Choroid plexus epithelial cell (primary cell): ENCODE data around the gene ARHGEF12.
"Not testable (repeated sequence)": the region's sequence is repeated elsewhere in the genome, so short reads cannot be mapped to it uniquely, and the experiment has no call there.

Experiments used
- DNase-seq: peaks from one replicate; pipeline ENCODE4 v3.0.0-alpha.2; 2010; ENCODE audit warnings: low read depth
- H3K4me3 ChIP-seq: 2 replicates; pipeline ENCODE4 v1.5.1; 2011; ENCODE audit warnings: low read depth, mild to moderate bottlenecking, control low read depth, low read length, moderate library complexity
- CTCF ChIP-seq: conservative IDR thresholded peaks from 2 replicates; pipeline ENCODE4 v1.5.1; 2011; ENCODE audit warnings: low read depth, mild to moderate bottlenecking, control low read depth, inconsistent platforms, low read length, moderate library complexity

Gene ARHGEF12

GRCh38 chr11:120499088-120499487 lies 162.9 kb downstream of the ARHGEF12 start:
- TF ChIP-seq CTCF = no peak
- H3K4me3 ChIP-seq = no peak overlapping the region
- DNase-seq = no peak

- no peak for TF ChIP-seq CTCF
- H3K4me3 ChIP-seq = no peak overlapping the region
- DNase-seq = no peak
These were observed 163.6 kb downstream of the ARHGEF12 start for GRCh38 chr11:120499859-120500258.

- no peak overlapping the region for H3K4me3 ChIP-seq
- DNase-seq = no peak
- no peak for TF ChIP-seq CTCF
These were observed 164.3 kb downstream of the ARHGEF12 start for GRCh38 chr11:120500414-120501071.

- no peak overlapping the region for H3K4me3 ChIP-seq
- no peak for DNase-seq
- TF ChIP-seq CTCF = no peak
These were observed 165.2 kb downstream of the ARHGEF12 start for GRCh38 chr11:120501440-120501839.

- no peak for TF ChIP-seq CTCF
- H3K4me3 ChIP-seq = no peak overlapping the region
- DNase-seq = no peak
These were observed 166.0 kb downstream of the ARHGEF12 start for GRCh38 chr11:120501976-120502755.

- DNase-seq, H3K4me3 ChIP-seq: not testable (repeated sequence)
These were observed 167.3 kb downstream of the ARHGEF12 start for GRCh38 chr11:120503529-120503928.

GRCh38 chr11:120505801-120506425 lies 169.7 kb downstream of the ARHGEF12 start:
- no peak for TF ChIP-seq CTCF
- DNase-seq = no peak
- no peak overlapping the region for H3K4me3 ChIP-seq
